ENCODE results near the gene TMPRSS12.
"Not testable (repeated sequence)": the region's sequence is repeated elsewhere in the genome, so short reads cannot be mapped to it uniquely, and the experiment has no call there.

- not testable (repeated sequence) for TF ChIP-seq CTCF (IDR thresholded peaks at IDR 0.05); EZH2 (IDR thresholded peaks at IDR 0.05; ENCODE audit: borderline replicate concordance, insufficient read depth, low read depth, low read length, poor library complexity, severe bottlenecking)
Observed at GRCh38 chr12:50809131-50809530, 33.6 kb upstream of the TMPRSS12 start.

Data from B cell (primary cell).